GM13977 (cell line): ENCODE measurements around the gene MED25.

ENCODE experiments used
- DNase-seq: peaks from one replicate; pipeline ENCODE4 v3.0.0; 2012; ENCODE audit warnings: low spot score
- CTCF ChIP-seq: IDR thresholded peaks from 2 replicates; pipeline ENCODE4 v1.5.1; 2012; ENCODE audit warnings: mild to moderate bottlenecking, control low read depth; ENCODE audit not compliant: insufficient read depth; ENCODE audit errors: extremely low read depth, missing control alignments
- in situ Hi-C: fragments of 300-500 bp; cut with MboI; formaldehyde crosslinking; loops from one replicate; pipeline ENCODE4 v1.12.0; 2022; ENCODE audit warnings: low sequenced_read_pairs, low pct_unique_long_range_greater_than_20kb, mixed read lengths, inconsistent platforms; ENCODE audit not compliant: unreplicated experiment

MED25 gene

DNA sequence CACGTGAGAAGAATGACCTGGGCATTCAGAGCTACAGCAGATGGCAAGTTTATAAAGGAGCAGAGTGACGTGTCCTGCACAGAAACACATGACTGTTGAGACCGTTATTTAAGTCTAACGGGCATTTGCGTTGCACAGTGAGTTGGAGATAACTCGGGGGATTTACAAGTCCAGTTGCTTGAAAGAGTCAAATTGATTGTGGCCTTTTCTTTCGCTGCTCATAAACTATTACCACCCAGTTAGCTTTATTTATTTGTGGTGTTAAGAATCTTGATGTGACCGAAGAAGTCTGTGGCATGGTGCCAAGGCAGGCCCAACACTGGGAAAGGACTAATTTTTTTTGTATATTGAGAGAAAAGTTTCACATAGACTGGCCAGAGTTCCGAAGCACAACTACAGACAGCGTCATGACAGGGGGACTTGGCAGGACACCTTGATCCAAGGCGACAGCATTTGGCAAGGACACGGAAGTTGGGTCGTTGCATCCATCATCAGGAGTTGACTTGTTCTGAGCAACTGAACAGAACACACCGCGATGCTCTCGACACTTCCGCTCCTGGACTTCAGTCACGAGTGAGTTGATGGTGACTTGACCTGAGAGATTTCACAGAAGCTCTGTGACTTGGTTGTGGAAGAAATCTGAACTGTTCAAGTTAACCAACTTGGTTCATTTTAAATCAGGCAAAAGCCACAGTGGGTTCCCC, 20.9 kb downstream of the MED25 start:
- no peak for DNase-seq
- no peak for TF ChIP-seq CTCF
- in situ Hi-C loops = no loop called here

DNA sequence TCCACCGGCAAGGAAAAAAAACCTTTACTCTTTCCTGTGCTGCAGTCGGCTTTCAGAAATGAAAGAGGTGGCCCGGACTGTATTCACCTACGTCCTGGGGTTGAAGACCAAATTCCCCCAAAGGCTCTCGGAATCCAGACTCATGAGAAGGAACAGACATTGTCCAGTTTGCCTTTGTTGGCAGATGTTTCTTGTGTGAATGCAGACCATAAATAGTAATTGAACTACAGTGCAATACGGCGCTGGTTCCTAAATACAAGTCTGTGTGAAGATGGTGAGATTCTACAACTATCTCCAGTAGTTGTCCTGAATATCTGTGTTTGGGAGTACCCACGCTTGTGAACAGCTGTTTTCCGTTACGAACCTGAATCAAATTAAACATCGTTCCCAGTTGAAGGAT, 21.6 kb downstream of the MED25 start:
- in situ Hi-C loops = no loop called here
- DNase-seq = no peak
- TF ChIP-seq CTCF = no peak

GRCh38 chr19:49840321-49840720, 22.2 kb downstream of the MED25 start:
- in situ Hi-C loops = no loop called here

DNA sequence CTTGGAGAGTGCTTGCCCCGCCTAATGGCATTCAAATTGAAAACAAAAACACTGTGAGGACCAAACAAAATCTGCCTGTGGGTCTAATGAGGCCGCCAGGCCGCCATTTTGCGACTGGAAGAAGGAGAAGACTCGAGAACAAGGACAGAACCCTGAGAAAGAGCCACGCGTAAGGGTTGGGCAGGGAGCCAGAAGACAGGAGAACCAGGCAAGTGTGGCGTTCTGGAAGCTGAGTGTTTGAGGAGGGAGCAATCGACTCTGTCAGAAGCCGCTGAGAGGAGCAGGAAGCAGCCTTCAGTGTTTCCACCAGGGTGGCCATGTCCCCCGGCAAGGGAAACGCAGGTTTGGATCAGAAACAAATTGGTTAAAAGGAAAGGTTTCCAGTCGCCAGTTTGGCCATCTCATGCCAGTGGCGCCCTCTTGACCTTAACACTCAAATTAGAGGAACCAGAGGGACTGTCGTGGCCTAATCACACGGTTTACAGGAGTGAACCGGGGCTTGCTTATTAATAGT, 22.7 kb downstream of the MED25 start:
- in situ Hi-C loops = no loop called here
- DNase-seq = no peak

More at GRCh38 chr19:49840321-49840720, 22.2 kb downstream of the MED25 start:
- no peak for TF ChIP-seq CTCF
- no peak for DNase-seq

DNA sequence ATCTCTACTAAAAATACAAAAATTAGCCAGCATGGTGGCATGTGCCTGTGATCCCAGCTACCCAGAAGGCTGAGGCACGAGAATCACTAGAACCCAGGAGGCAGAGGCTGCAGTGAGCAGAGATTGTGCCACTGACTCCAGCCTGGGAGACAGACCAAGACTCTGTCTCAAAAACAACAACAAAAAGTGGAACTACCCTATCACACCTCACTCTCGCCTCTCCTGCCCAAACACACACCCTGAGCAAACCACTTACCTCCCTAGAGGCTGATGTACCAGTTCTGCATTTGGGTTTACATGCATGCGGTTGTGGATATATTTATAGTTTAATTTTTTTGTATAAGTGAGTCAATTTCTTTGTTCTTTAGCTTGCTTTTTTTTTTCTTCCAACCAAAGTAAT, 25.2 kb downstream of the MED25 start:
- no peak for TF ChIP-seq CTCF
- DNase-seq = no peak
- in situ Hi-C loops = no loop called here

More for the DNA sequence above, 22.7 kb downstream of the MED25 start:
- no peak for TF ChIP-seq CTCF

GRCh38 chr19:49844138-49845095, 26.3 kb downstream of the MED25 start:
- in situ Hi-C loops = no loop called here
- TF ChIP-seq CTCF = no peak
- no peak for DNase-seq
